HPDE6-E6E7 (cell line): ENCODE results near the gene CCNL1.

Source experiments
- DNase-seq: peaks from one replicate; pipeline ENCODE4 v3.0.0; 2011; ENCODE audit warnings: missing footprints; ENCODE audit errors: extremely low spot score

Gene CCNL1

GRCh38 chr3:157145606-157146322, 14.2 kb downstream of the CCNL1 start:
- no peak for DNase-seq

- no peak for DNase-seq
These were observed 17.6 kb downstream of the CCNL1 start for GRCh38 chr3:157142315-157142714.

- no peak for DNase-seq
These were observed 19.9 kb downstream of the CCNL1 start for GRCh38 chr3:157139938-157140534.

- DNase-seq, result no peak
These were observed 23.1 kb downstream of the CCNL1 start for GRCh38 chr3:157136647-157137387.

- DNase-seq, result peak; percentile 28
These were observed 24.1 kb downstream of the CCNL1 start for GRCh38 chr3:157135671-157136396.

- DNase-seq, result no peak
These were observed 25.2 kb downstream of the CCNL1 start for GRCh38 chr3:157134620-157135191.

GRCh38 chr3:157133434-157134320, 26.3 kb downstream of the CCNL1 start:
- DNase-seq, result no peak

GRCh38 chr3:157132936-157133335, 27.0 kb downstream of the CCNL1 start:
- no peak for DNase-seq

- no peak for DNase-seq
These were observed 27.6 kb downstream of the CCNL1 start for GRCh38 chr3:157132341-157132740.

GRCh38 chr3:157131861-157132260, 28.1 kb downstream of the CCNL1 start:
- DNase-seq, result no peak

GRCh38 chr3:157130467-157131251, 29.3 kb downstream of the CCNL1 start:
- no peak for DNase-seq

GRCh38 chr3:157129803-157130466, 30.0 kb downstream of the CCNL1 start:
- DNase-seq, result no peak

- no peak for DNase-seq
These were observed 30.9 kb downstream of the CCNL1 start for GRCh38 chr3:157128771-157129681.

GRCh38 chr3:157127831-157128767, 31.8 kb downstream of the CCNL1 start:
- no peak for DNase-seq

- DNase-seq, result no peak
These were observed 32.7 kb downstream of the CCNL1 start for GRCh38 chr3:157127268-157127667.

GRCh38 chr3:157126365-157126764, 33.6 kb downstream of the CCNL1 start:
- no peak for DNase-seq

- DNase-seq, result no peak
These were observed 34.8 kb downstream of the CCNL1 start for GRCh38 chr3:157125101-157125500.
